HG02870 (cell line): ENCODE data around the gene RAB11FIP3.
"Not testable (repeated sequence)": the region's sequence is repeated elsewhere in the genome, so short reads cannot be mapped to it uniquely, and the experiment has no call there.

Source experiments
- ATAC-seq: cut with Tn5 transposase; IDR thresholded peaks from one replicate; pipeline ENCODE4 v1.9.1; 2021; ENCODE audit warnings: mild to moderate bottlenecking, moderate library complexity; ENCODE audit not compliant: unreplicated experiment

The RAB11FIP3 gene

GRCh38 chr16:492211-492875 lies 66.9 kb downstream of the RAB11FIP3 start:
- no peak for ATAC-seq

GRCh38 chr16:494676-495075 lies 69.2 kb downstream of the RAB11FIP3 start:
- not testable (repeated sequence) for ATAC-seq

- ATAC-seq: no peak
Observed at GRCh38 chr16:495127-495748, 69.8 kb downstream of the RAB11FIP3 start.

- ATAC-seq: no peak
Observed at GRCh38 chr16:496097-496886, 70.8 kb downstream of the RAB11FIP3 start.

GRCh38 chr16:497258-497657 lies 71.8 kb downstream of the RAB11FIP3 start:
- no peak for ATAC-seq

GRCh38 chr16:499924-500323 lies 74.5 kb downstream of the RAB11FIP3 start:
- no peak for ATAC-seq

GRCh38 chr16:500709-501108 lies 75.3 kb downstream of the RAB11FIP3 start:
- no peak for ATAC-seq

GRCh38 chr16:502179-502943 lies 76.9 kb downstream of the RAB11FIP3 start:
- ATAC-seq: no peak

- ATAC-seq: no peak
Observed at GRCh38 chr16:503150-504071, 78.0 kb downstream of the RAB11FIP3 start.

- no peak for ATAC-seq
Observed at GRCh38 chr16:505479-506245, 80.2 kb downstream of the RAB11FIP3 start.

GRCh38 chr16:506246-506546 lies 80.7 kb downstream of the RAB11FIP3 start:
- no peak for ATAC-seq

- not testable (repeated sequence) for ATAC-seq
Observed at GRCh38 chr16:507527-507926, 82.1 kb downstream of the RAB11FIP3 start.

GRCh38 chr16:507996-508395 lies 82.5 kb downstream of the RAB11FIP3 start:
- ATAC-seq: no peak

GRCh38 chr16:508884-509736 lies 83.7 kb downstream of the RAB11FIP3 start:
- ATAC-seq: no peak

- no peak for ATAC-seq
Observed at GRCh38 chr16:510066-510825, 84.8 kb downstream of the RAB11FIP3 start.

GRCh38 chr16:512802-513201 lies 87.4 kb downstream of the RAB11FIP3 start:
- ATAC-seq: no peak

GRCh38 chr16:513950-514349 lies 88.5 kb downstream of the RAB11FIP3 start:
- ATAC-seq: no peak
